Umbilical cord (tissue), 2 donors: ENCODE data around the gene CELF6. TPM values are rescaled to one million over a fixed set of nuclear protein-coding genes. Genes with fewer than 3 reads are reported as not detected.

Experiments
- DNase-seq: peaks from one replicate; pipeline ENCODE4 v3.0.0-alpha.2; 2015; ENCODE audit warnings: low spot score
- total RNA-seq: library from RNA; depleted of rRNA; stranded (reverse); fragments of >200 nt; gene quantifications from one replicate; pipeline ENCODE4 v1.2.3, GENCODE V29; 2014; ENCODE audit warnings: low replicate concordance; ENCODE audit not compliant: insufficient read depth

Gene CELF6
- 1.9 TPM for total RNA-seq

- peak; percentile 73 for DNase-seq
Observed at GRCh38 chr15:72319985-72320671, at the start of gene CELF6. Gene CELF6, minus strand, starts transcription at chr15:72320157. Its CDS starts 283 bp downstream, at chr15:72319874.

- DNase-seq: peak; percentile 16
Observed at GRCh38 chr15:72368899-72369298, 48.9 kb upstream of the CELF6 start.

- DNase-seq: no peak
Observed at GRCh38 chr15:72368325-72368724, 48.4 kb upstream of the CELF6 start.

- peak; percentile 11 for DNase-seq
Observed at GRCh38 chr15:72365844-72366243, 45.9 kb upstream of the CELF6 start.

GRCh38 chr15:72361176-72361575 is 41.2 kb upstream of the CELF6 start:
- DNase-seq: no peak

GRCh38 chr15:72358650-72359171 is 38.8 kb upstream of the CELF6 start:
- no peak for DNase-seq

GRCh38 chr15:72358121-72358520 is 38.2 kb upstream of the CELF6 start:
- peak; percentile 6 for DNase-seq

GRCh38 chr15:72354496-72354895 is 34.5 kb upstream of the CELF6 start:
- DNase-seq: no peak

GRCh38 chr15:72353266-72353665 is 33.3 kb upstream of the CELF6 start:
- no peak for DNase-seq

GRCh38 chr15:72345806-72346205 is 25.8 kb upstream of the CELF6 start:
- DNase-seq: no peak

- DNase-seq: no peak
Observed at GRCh38 chr15:72345280-72345679, 25.3 kb upstream of the CELF6 start.

- DNase-seq: no peak
Observed at GRCh38 chr15:72344602-72345001, 24.6 kb upstream of the CELF6 start.

- DNase-seq: no peak
Observed at GRCh38 chr15:72342385-72342784, 22.4 kb upstream of the CELF6 start.

GRCh38 chr15:72341361-72341760 is 21.4 kb upstream of the CELF6 start:
- DNase-seq: no peak

GRCh38 chr15:72340366-72340765 is 20.4 kb upstream of the CELF6 start:
- no peak for DNase-seq

- DNase-seq: peak; percentile 32
Observed at GRCh38 chr15:72339777-72340177, 19.8 kb upstream of the CELF6 start.

- DNase-seq: no peak
Observed at GRCh38 chr15:72338617-72339321, 18.8 kb upstream of the CELF6 start.

- no peak for DNase-seq
Observed at GRCh38 chr15:72338148-72338547, 18.2 kb upstream of the CELF6 start.

GRCh38 chr15:72334842-72335241 is 14.9 kb upstream of the CELF6 start:
- no peak for DNase-seq

- no peak for DNase-seq
Observed at GRCh38 chr15:72331021-72331420, 11.1 kb upstream of the CELF6 start.

- DNase-seq: no peak
Observed at GRCh38 chr15:72323752-72324151, 3.8 kb upstream of the CELF6 start.

GRCh38 chr15:72319360-72319984 is 485 bp downstream of the CELF6 start:
- DNase-seq: peak; percentile 66
